Left renal cortex interstitium (tissue), 4 donors: ENCODE measurements around the gene PHF20. TPM values are rescaled to one million over a fixed set of nuclear protein-coding genes. Genes with fewer than 3 reads are reported as not detected.
A peak's percentile ranks its signal among the peaks of the same experiment; 100 is the strongest.
"Not testable (repeated sequence)": the region's sequence is repeated elsewhere in the genome, so short reads cannot be mapped to it uniquely, and the experiment has no call there.

Experiments
- DNase-seq, 4 donors: peaks; one replicate each; pipeline ENCODE4 v3.0.0-alpha.2; 2013; ENCODE audit warnings: low read depth in 4 of 4, low spot score in 2 of 4, missing footprints in 1 of 4
- polyA plus RNA-seq, 4 donors: library from polyadenylated mRNA; unstranded; fragments of 120-200 nt; gene quantifications; one replicate each; pipeline ENCODE4 v1.2.1, GENCODE V29; 2013; ENCODE audit not compliant: insufficient read length in 4 of 4

Gene PHF20
- polyA plus RNA-seq, 4 donors: 31.3 to 43.0 (median 35.4) TPM

GRCh38 chr20:35738410-35739179 is 33.2 kb upstream of the PHF20 start:
- no peak for DNase-seq

- no peak for DNase-seq
Measured at GRCh38 chr20:35739294-35740163, 32.3 kb upstream of the PHF20 start.

GRCh38 chr20:35741892-35742740 is 29.7 kb upstream of the PHF20 start, which contains the start of gene RBM39:
Gene RBM39 (minus strand): TSS chr20:35742260. CDS start chr20:35740874, 1,386 bp downstream.
- DNase-seq: peak; percentile 100

GRCh38 chr20:35742741-35743523 is 28.9 kb upstream of the PHF20 start:
- DNase-seq: peak in 2 of 4 donors; percentile 15 to 41

- DNase-seq: no peak
Measured at GRCh38 chr20:35743693-35744491, 27.9 kb upstream of the PHF20 start.

- not testable (repeated sequence) for DNase-seq
Measured at GRCh38 chr20:35744492-35744841, 27.3 kb upstream of the PHF20 start.

- DNase-seq: no peak
Measured at GRCh38 chr20:35750611-35751010, 21.2 kb upstream of the PHF20 start.

- no peak for DNase-seq
Measured at GRCh38 chr20:35756404-35756803, 15.4 kb upstream of the PHF20 start.

- DNase-seq: no peak
Measured at GRCh38 chr20:35757098-35757705, 14.6 kb upstream of the PHF20 start.

- DNase-seq: not testable (repeated sequence)
Measured at GRCh38 chr20:35761548-35761947, 10.3 kb upstream of the PHF20 start.

GRCh38 chr20:35762461-35762860 is 9.4 kb upstream of the PHF20 start:
- DNase-seq: no peak

- DNase-seq: not testable (repeated sequence)
Measured at GRCh38 chr20:35764936-35765335, 6.9 kb upstream of the PHF20 start.

GRCh38 chr20:35766843-35767242 is 5.0 kb upstream of the PHF20 start:
- DNase-seq: no peak

- peak in 1 of 4 donors; percentile 31 for DNase-seq
Measured at GRCh38 chr20:35767683-35768481, 3.9 kb upstream of the PHF20 start.

- peak in 2 of 4 donors; percentile 32 to 40 for DNase-seq
Measured at GRCh38 chr20:35768731-35769664, 2.8 kb upstream of the PHF20 start.

- DNase-seq: no peak
Measured at GRCh38 chr20:35771367-35771688, 487 bp upstream of the PHF20 start.

- DNase-seq: no peak
Measured at GRCh38 chr20:35772563-35773058, 796 bp downstream of the PHF20 start.
